OCI-LY1 (cell line): Measurements from ENCODE around the gene TBX5.

Source experiments
- H2AFZ ChIP-seq: fragments of 200-600 bp; sonication (generic), shearing (Covaris generic); 2 replicates; pipeline ENCODE4 v1.6.0; 2014; ENCODE audit warnings: antibody characterized with exemption, mild to moderate bottlenecking, low read length
- H3F3A ChIP-seq: fragments of 200-600 bp; sonication (generic), shearing (Covaris generic); 2 replicates; pipeline ENCODE4 v1.6.0; 2014; ENCODE audit warnings: mild to moderate bottlenecking, antibody characterized with exemption, low read length, moderate library complexity; ENCODE audit not compliant: insufficient read depth
- H3K27ac ChIP-seq: fragments of 200-600 bp; sonication (generic); 2 replicates; pipeline ENCODE4 v1.5.1; 2014; ENCODE audit warnings: low read length, mixed run types, mild to moderate bottlenecking, low read depth; ENCODE audit not compliant: poor library complexity, severe bottlenecking
- H3K27me3 ChIP-seq: fragments of 200-600 bp; sonication (generic); 2 replicates; pipeline ENCODE4 v1.6.0; 2014; ENCODE audit warnings: antibody characterized with exemption, mild to moderate bottlenecking, low read length, moderate library complexity; ENCODE audit not compliant: insufficient read depth
- H3K36me3 ChIP-seq: fragments of 200-600 bp; sonication (generic); 2 replicates; pipeline ENCODE4 v1.6.1; 2014; ENCODE audit warnings: mild to moderate bottlenecking, antibody characterized with exemption, low read length, moderate library complexity, mixed read lengths; ENCODE audit not compliant: insufficient read depth
- H3K4me1 ChIP-seq: fragments of 200-600 bp; sonication (generic); 2 replicates; pipeline ENCODE4 v1.5.1; 2014; ENCODE audit warnings: mild to moderate bottlenecking, low read length, moderate library complexity; ENCODE audit not compliant: insufficient read depth, severe bottlenecking
- H3K4me2 ChIP-seq: fragments of 200-600 bp; sonication (generic), shearing (Covaris generic); 2 replicates; pipeline ENCODE4 v1.6.1; 2014; ENCODE audit warnings: low read length
- H3K4me3 ChIP-seq: fragments of 200-600 bp; sonication (generic); 2 replicates; pipeline ENCODE4 v1.5.1; 2014; ENCODE audit warnings: low read length, low read depth, mild to moderate bottlenecking, mixed read lengths; ENCODE audit not compliant: poor library complexity, severe bottlenecking
- H3K79me2 ChIP-seq: fragments of 200-600 bp; shearing (Covaris generic); 2 replicates; pipeline ENCODE4 v1.6.1; 2016; ENCODE audit warnings: mixed run types, low read length, mixed read lengths; ENCODE audit not compliant: insufficient read depth
- H3K9ac ChIP-seq: fragments of 200-600 bp; sonication (generic), shearing (Covaris generic); 2 replicates; pipeline ENCODE4 v1.6.1; 2014; ENCODE audit warnings: mild to moderate bottlenecking, low read length, mixed read lengths
- H3K9me2 ChIP-seq: fragments of 200-600 bp; sonication (generic), shearing (Covaris generic); 2 replicates; pipeline ENCODE4 v1.6.1; 2014; ENCODE audit warnings: low read depth, mild to moderate bottlenecking, low read length, mixed read lengths
- H3K9me3 ChIP-seq: fragments of 200-600 bp; shearing (Covaris generic); 2 replicates; pipeline ENCODE4 v1.6.1; 2014; ENCODE audit warnings: low read length, mixed read lengths
- H4K20me1 ChIP-seq: fragments of 200-600 bp; sonication (generic), shearing (Covaris generic); 2 replicates; pipeline ENCODE4 v1.6.0; 2016; ENCODE audit warnings: mild to moderate bottlenecking, low read length; ENCODE audit not compliant: insufficient read depth
- CTCF ChIP-seq: fragments of 200-600 bp; sonication (generic), shearing (Covaris generic); IDR thresholded peaks from 2 replicates; pipeline ENCODE4 v1.5.1; 2017; ENCODE audit warnings: mild to moderate bottlenecking, antibody characterized with exemption, low read length, moderate library complexity, mixed read lengths
- EZH2 ChIP-seq: fragments of 200-600 bp; sonication (generic), shearing (Covaris generic); IDR thresholded peaks from 2 replicates; pipeline ENCODE4 v1.8.0; 2017; ENCODE audit warnings: borderline replicate concordance, mixed run types, mild to moderate bottlenecking, antibody characterized with exemption, low read length, moderate library complexity, mixed read lengths

TBX5 gene

GRCh38 chr12:114420944-114421335 lies 15.0 kb upstream of the TBX5 start:
- H3K4me1 ChIP-seq, result no peaks in the 10 kb centered on the region
- H3K4me3 ChIP-seq, result no peak overlapping the region
- no peak overlapping the region for H2AFZ ChIP-seq
- no peaks in the 10 kb centered on the region for H3K9me2 ChIP-seq
- H3K9me3 ChIP-seq, result no peaks in the 10 kb centered on the region
- no peak overlapping the region for H3K27ac ChIP-seq
- H3K79me2 ChIP-seq, result no peaks in the 10 kb centered on the region
- TF ChIP-seq EZH2 (no peak), CTCF (no peak)
- no peak overlapping the region for H3K9ac ChIP-seq
- no peaks in the 10 kb centered on the region for H3F3A ChIP-seq
- H4K20me1 ChIP-seq, result no peaks in the 10 kb centered on the region
- H3K4me2 ChIP-seq, result no peak overlapping the region
- no peaks in the 10 kb centered on the region for H3K36me3 ChIP-seq
- H3K27me3 ChIP-seq, result no peaks in the 10 kb centered on the region; the same call in 1 of the 2 replicates

- Histone ChIP-seq H4K20me1 (no peaks in the 10 kb centered on the region), H3K4me2 (no peak overlapping the region), H3K4me1 (no peaks in the 10 kb centered on the region), H2AFZ (no peak overlapping the region), H3F3A (no peaks in the 10 kb centered on the region), H3K27ac (no peak overlapping the region), H3K79me2 (no peaks in the 10 kb centered on the region), H3K36me3 (no peaks in the 10 kb centered on the region), H3K4me3 (no peak overlapping the region), H3K9me2 (no peaks in the 10 kb centered on the region), H3K9ac (no peak overlapping the region), H3K9me3 (no peaks in the 10 kb centered on the region), H3K27me3 (no peaks in the 10 kb centered on the region; the same call in 1 of the 2 replicates)
- TF ChIP-seq EZH2, result no peak
- no peak for TF ChIP-seq CTCF
These were observed 14.4 kb upstream of the TBX5 start for GRCh38 chr12:114420182-114420943.

GRCh38 chr12:114416028-114416427 lies 10.1 kb upstream of the TBX5 start:
- Histone ChIP-seq H3K4me2 (no peak overlapping the region), H3K36me3 (no peaks in the 10 kb centered on the region), H3K27me3 (no peaks in the 10 kb centered on the region; the same call in 1 of the 2 replicates), H3K9ac (no peak overlapping the region), H3K4me1 (no peaks in the 10 kb centered on the region), H3K4me3 (no peak overlapping the region), H3K9me3 (no peaks in the 10 kb centered on the region), H3K9me2 (no peaks in the 10 kb centered on the region), H3K27ac (no peak overlapping the region), H2AFZ (no peak overlapping the region), H4K20me1 (no peaks in the 10 kb centered on the region), H3K79me2 (no peaks in the 10 kb centered on the region), H3F3A (no peaks in the 10 kb centered on the region)
- TF ChIP-seq CTCF (no peak), EZH2 (no peak)
